WTC11 (cell line): ENCODE data around the gene LIFR. TPM values are rescaled to one million over a fixed set of nuclear protein-coding genes. Genes with fewer than 3 reads are reported as not detected.

ENCODE experiments used
- ATAC-seq: fragments of 200-7000 bp; cut with Tn5 transposase; 2 replicates; pipeline ENCODE4 v1.10.0; 2021; ENCODE audit warnings: mild to moderate bottlenecking, moderate library complexity
- CTCF ChIA-PET: fragments of 300-600 bp; sonication (Branson Sonifier 250); formaldehyde crosslinking; loops from one replicate; lab custom pipeline; 2021; ENCODE audit warnings: antibody characterized with exemption; lab: Charles Lee
- POLR2A ChIA-PET: fragments of 350-600 bp; sonication (Branson Sonifier 250); formaldehyde crosslinking; loops from one replicate; lab custom pipeline; 2021; ENCODE audit warnings: antibody characterized with exemption; lab: Charles Lee
- DNase-seq: peaks from one replicate; pipeline ENCODE4 v3.0.0; 2021; ENCODE audit warnings: low spot score
- H3K27ac Mint-ChIP-seq: 2 replicates; pipeline ENCODE4 v1.8.0; 2021; ENCODE audit warnings: mixed read lengths
- H3K27me3 Mint-ChIP-seq: 2 replicates; pipeline ENCODE4 v1.8.0; 2021; ENCODE audit warnings: low read depth, mild to moderate bottlenecking, moderate library complexity, mixed read lengths
- H3K36me3 Mint-ChIP-seq: 2 replicates; pipeline ENCODE4 v1.8.0; 2021; ENCODE audit warnings: mixed read lengths
- H3K4me1 Mint-ChIP-seq: 2 replicates; pipeline ENCODE4 v1.8.0; 2022; ENCODE audit warnings: mixed read lengths
- H3K4me3 Mint-ChIP-seq: 2 replicates; pipeline ENCODE4 v1.8.0; 2021; ENCODE audit warnings: mild to moderate bottlenecking, moderate library complexity, mixed read lengths
- H3K9me3 Mint-ChIP-seq: 2 replicates; pipeline ENCODE4 v1.8.0; 2021; ENCODE audit warnings: mixed read lengths
- ELF4 ChIP-seq: sonication (generic); formaldehyde crosslinking; IDR thresholded peaks from 2 replicates; pipeline ENCODE4 v1.8.1; 2022; ENCODE audit warnings: low read depth, mild to moderate bottlenecking, moderate library complexity, missing genetic modification reagents
- ETV6 ChIP-seq: sonication (generic); formaldehyde crosslinking; IDR thresholded peaks from 2 replicates; pipeline ENCODE4 v1.8.1; 2022; ENCODE audit warnings: mild to moderate bottlenecking, missing genetic modification reagents
- FOXP1 ChIP-seq: sonication (generic); formaldehyde crosslinking; IDR thresholded peaks from 2 replicates; pipeline ENCODE4 v1.8.0; 2022; ENCODE audit warnings: missing genetic modification reagents, mild to moderate bottlenecking, moderate library complexity, borderline replicate concordance
- NFATC4 ChIP-seq: fragments of 250-450 bp; sonication (Bioruptor Pico); IDR thresholded peaks from 2 replicates; pipeline ENCODE4 v1.9.0; 2021; ENCODE audit warnings: mild to moderate bottlenecking
- TCF7 ChIP-seq: sonication (generic); formaldehyde crosslinking; IDR thresholded peaks from 2 replicates; pipeline ENCODE4 v1.8.0; 2022; ENCODE audit warnings: mild to moderate bottlenecking, low read depth, missing genetic modification reagents, moderate library complexity
- ZNF219 ChIP-seq: sonication (generic); formaldehyde crosslinking; IDR thresholded peaks from 2 replicates; pipeline ENCODE4 v1.8.0; 2023; ENCODE audit warnings: missing genetic modification reagents, mild to moderate bottlenecking, borderline replicate concordance
- ZNF396 ChIP-seq: fragments of 250-450 bp; sonication (Bioruptor Pico); IDR thresholded peaks from 2 replicates; pipeline ENCODE4 v1.8.0; 2021; ENCODE audit warnings: mild to moderate bottlenecking, moderate library complexity, borderline replicate concordance
- ZNF416 ChIP-seq: fragments of 250-450 bp; sonication (Bioruptor Pico); IDR thresholded peaks from 2 replicates; pipeline ENCODE4 v1.9.0; 2021; ENCODE audit warnings: mild to moderate bottlenecking, inconsistent platforms
- total RNA-seq: library from RNA; stranded (reverse); gene quantifications from 3 replicates; pipeline ENCODE4 v1.2.3, GENCODE V29; 2021
- TF ChIP-seq, protein P1 (sequence below): sonication (generic); formaldehyde crosslinking; IDR thresholded peaks from 2 replicates; pipeline ENCODE4 v1.8.1; 2022; ENCODE audit warnings: low read depth, mild to moderate bottlenecking, moderate library complexity, missing genetic modification reagents, borderline replicate concordance
- TF ChIP-seq, protein P2 (sequence below): sonication (generic); formaldehyde crosslinking; IDR thresholded peaks from 2 replicates; pipeline ENCODE4 v1.8.1; 2023; ENCODE audit warnings: mild to moderate bottlenecking, missing genetic modification reagents, moderate library complexity
- TF ChIP-seq, protein P3 (sequence below): sonication (generic); formaldehyde crosslinking; IDR thresholded peaks from 2 replicates; pipeline ENCODE4 v1.8.1; 2023; ENCODE audit warnings: mild to moderate bottlenecking, missing genetic modification reagents, borderline replicate concordance
- TF ChIP-seq, protein P4 (sequence below): sonication (generic); formaldehyde crosslinking; IDR thresholded peaks from 2 replicates; pipeline ENCODE4 v1.8.0; 2022; ENCODE audit warnings: mild to moderate bottlenecking, missing genetic modification reagents
- TF ChIP-seq, protein P5 (sequence below): sonication (generic); formaldehyde crosslinking; conservative IDR thresholded peaks from 2 replicates; pipeline ENCODE4 v1.8.1; 2022; ENCODE audit warnings: mild to moderate bottlenecking, missing genetic modification reagents
- TF ChIP-seq, protein P6 (sequence below): sonication (generic); formaldehyde crosslinking; IDR thresholded peaks from 2 replicates; pipeline ENCODE4 v1.8.1; 2023; ENCODE audit warnings: mild to moderate bottlenecking, missing genetic modification reagents
- TF ChIP-seq, protein P7 (sequence below): sonication (generic); formaldehyde crosslinking; IDR thresholded peaks from 2 replicates; pipeline ENCODE4 v1.8.1; 2023; ENCODE audit warnings: mild to moderate bottlenecking, moderate library complexity, missing genetic modification reagents
- TF ChIP-seq, protein P8 (sequence below): sonication (generic); formaldehyde crosslinking; IDR thresholded peaks from 2 replicates; pipeline ENCODE4 v1.8.0; 2022; ENCODE audit warnings: mild to moderate bottlenecking, missing genetic modification reagents
- TF ChIP-seq, protein P9 (sequence below): fragments of 250-450 bp; sonication (Bioruptor Pico); IDR thresholded peaks from 2 replicates; pipeline ENCODE4 v2.1.2; 2022; ENCODE audit warnings: mild to moderate bottlenecking, moderate library complexity

LIFR gene
- total RNA-seq, 1 experiment from 2014 or later: 14.4 TPM

DNA sequence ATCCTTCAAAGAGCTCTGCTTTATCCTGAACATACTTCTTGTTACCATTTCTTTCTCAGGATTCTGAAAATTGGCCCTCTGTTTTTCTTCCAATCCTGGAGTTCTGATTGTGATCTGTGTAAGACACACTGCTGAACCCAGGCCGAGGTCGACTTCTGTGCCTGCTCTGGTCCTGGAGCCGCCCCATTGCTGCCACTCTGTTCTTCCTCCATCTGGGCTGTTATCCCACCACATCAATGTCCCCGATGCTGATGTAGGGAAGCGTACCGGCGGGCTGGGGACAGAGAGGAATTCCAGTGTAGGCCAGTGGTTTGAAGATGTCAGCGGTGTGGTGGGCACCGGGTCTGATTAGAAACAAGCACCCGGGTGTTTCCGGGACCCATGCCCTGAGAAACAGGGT, 102.5 kb downstream of the LIFR start:
- H3K36me3 Mint-ChIP-seq: no peaks in the 10 kb centered on the region
- H3K27me3 Mint-ChIP-seq: no peaks in the 10 kb centered on the region
- POLR2A ChIA-PET: no interaction called here
- TF ChIP-seq, protein P1, sequence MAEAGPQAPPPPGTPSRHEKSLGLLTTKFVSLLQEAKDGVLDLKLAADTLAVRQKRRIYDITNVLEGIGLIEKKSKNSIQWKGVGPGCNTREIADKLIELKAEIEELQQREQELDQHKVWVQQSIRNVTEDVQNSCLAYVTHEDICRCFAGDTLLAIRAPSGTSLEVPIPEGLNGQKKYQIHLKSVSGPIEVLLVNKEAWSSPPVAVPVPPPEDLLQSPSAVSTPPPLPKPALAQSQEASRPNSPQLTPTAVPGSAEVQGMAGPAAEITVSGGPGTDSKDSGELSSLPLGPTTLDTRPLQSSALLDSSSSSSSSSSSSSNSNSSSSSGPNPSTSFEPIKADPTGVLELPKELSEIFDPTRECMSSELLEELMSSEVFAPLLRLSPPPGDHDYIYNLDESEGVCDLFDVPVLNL (CRISPR knock-in tag): no peak
- TF ChIP-seq TCF7 (no peak), ZNF396 (CRISPR knock-in tag) (no peak), FOXP1 (CRISPR knock-in tag) (no peak), ZNF219 (CRISPR knock-in tag) (no peak), ZNF416 (CRISPR knock-in tag) (no peak), ELF4 (CRISPR knock-in tag) (no peak), ETV6 (no peak)
- TF ChIP-seq, protein P2, sequence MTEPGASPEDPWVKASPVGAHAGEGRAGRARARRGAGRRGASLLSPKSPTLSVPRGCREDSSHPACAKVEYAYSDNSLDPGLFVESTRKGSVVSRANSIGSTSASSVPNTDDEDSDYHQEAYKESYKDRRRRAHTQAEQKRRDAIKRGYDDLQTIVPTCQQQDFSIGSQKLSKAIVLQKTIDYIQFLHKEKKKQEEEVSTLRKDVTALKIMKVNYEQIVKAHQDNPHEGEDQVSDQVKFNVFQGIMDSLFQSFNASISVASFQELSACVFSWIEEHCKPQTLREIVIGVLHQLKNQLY (CRISPR knock-in tag): no peak
- TF ChIP-seq, protein P3, sequence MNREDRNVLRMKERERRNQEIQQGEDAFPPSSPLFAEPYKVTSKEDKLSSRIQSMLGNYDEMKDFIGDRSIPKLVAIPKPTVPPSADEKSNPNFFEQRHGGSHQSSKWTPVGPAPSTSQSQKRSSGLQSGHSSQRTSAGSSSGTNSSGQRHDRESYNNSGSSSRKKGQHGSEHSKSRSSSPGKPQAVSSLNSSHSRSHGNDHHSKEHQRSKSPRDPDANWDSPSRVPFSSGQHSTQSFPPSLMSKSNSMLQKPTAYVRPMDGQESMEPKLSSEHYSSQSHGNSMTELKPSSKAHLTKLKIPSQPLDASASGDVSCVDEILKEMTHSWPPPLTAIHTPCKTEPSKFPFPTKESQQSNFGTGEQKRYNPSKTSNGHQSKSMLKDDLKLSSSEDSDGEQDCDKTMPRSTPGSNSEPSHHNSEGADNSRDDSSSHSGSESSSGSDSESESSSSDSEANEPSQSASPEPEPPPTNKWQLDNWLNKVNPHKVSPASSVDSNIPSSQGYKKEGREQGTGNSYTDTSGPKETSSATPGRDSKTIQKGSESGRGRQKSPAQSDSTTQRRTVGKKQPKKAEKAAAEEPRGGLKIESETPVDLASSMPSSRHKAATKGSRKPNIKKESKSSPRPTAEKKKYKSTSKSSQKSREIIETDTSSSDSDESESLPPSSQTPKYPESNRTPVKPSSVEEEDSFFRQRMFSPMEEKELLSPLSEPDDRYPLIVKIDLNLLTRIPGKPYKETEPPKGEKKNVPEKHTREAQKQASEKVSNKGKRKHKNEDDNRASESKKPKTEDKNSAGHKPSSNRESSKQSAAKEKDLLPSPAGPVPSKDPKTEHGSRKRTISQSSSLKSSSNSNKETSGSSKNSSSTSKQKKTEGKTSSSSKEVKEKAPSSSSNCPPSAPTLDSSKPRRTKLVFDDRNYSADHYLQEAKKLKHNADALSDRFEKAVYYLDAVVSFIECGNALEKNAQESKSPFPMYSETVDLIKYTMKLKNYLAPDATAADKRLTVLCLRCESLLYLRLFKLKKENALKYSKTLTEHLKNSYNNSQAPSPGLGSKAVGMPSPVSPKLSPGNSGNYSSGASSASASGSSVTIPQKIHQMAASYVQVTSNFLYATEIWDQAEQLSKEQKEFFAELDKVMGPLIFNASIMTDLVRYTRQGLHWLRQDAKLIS (CRISPR knock-in tag): no peak
- TF ChIP-seq, protein P4, sequence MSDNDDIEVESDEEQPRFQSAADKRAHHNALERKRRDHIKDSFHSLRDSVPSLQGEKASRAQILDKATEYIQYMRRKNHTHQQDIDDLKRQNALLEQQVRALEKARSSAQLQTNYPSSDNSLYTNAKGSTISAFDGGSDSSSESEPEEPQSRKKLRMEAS (CRISPR knock-in tag): no peak
- TF ChIP-seq, protein P5, sequence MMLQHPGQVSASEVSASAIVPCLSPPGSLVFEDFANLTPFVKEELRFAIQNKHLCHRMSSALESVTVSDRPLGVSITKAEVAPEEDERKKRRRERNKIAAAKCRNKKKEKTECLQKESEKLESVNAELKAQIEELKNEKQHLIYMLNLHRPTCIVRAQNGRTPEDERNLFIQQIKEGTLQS (CRISPR knock-in tag): no peak
- TF ChIP-seq, protein P6, sequence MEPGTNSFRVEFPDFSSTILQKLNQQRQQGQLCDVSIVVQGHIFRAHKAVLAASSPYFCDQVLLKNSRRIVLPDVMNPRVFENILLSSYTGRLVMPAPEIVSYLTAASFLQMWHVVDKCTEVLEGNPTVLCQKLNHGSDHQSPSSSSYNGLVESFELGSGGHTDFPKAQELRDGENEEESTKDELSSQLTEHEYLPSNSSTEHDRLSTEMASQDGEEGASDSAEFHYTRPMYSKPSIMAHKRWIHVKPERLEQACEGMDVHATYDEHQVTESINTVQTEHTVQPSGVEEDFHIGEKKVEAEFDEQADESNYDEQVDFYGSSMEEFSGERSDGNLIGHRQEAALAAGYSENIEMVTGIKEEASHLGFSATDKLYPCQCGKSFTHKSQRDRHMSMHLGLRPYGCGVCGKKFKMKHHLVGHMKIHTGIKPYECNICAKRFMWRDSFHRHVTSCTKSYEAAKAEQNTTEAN (CRISPR knock-in tag): no peak
- H3K4me1 Mint-ChIP-seq: no peaks in the 10 kb centered on the region
- CTCF ChIA-PET: interaction anchor here (5.5 kb wide), 1 partner anchor 12 kb away, joined by 32 read pairs; no protein-coding TSS in a partner anchor
- no peak for ATAC-seq
- DNase-seq: no peak
- H3K9me3 Mint-ChIP-seq: no peaks in the 10 kb centered on the region; the same call in 1 of the 2 replicates
- no peak overlapping the region for H3K27ac Mint-ChIP-seq
- H3K4me3 Mint-ChIP-seq: no peak overlapping the region

DNA sequence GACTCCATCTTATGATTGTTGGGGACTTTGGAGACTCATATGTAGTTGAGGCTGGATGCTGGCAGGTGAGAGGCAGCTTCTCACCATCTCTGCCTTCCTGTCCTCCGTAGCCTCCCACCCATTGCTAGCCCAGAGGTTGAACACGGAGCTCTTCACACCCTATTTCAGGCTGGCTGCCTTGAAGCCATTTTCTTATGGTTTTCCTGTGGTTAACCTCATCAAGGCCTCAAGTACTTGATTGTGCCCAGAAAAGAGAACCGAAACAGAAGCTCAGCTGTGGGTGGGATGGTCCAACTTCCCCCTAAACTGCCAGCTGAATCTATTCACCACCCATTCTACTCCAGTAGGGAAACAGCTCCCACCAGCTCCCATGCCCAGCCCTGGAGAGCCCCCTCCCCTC, 102.9 kb downstream of the LIFR start:
- no peaks in the 10 kb centered on the region for H3K9me3 Mint-ChIP-seq
- no peak for ATAC-seq
- H3K4me1 Mint-ChIP-seq: no peaks in the 10 kb centered on the region
- H3K27me3 Mint-ChIP-seq: no peaks in the 10 kb centered on the region
- no peak overlapping the region for H3K27ac Mint-ChIP-seq
- CTCF ChIA-PET: interaction anchor here (5.5 kb wide), 1 partner anchor 12 kb away, joined by 32 read pairs; no protein-coding TSS in a partner anchor
- no peaks in the 10 kb centered on the region for H3K36me3 Mint-ChIP-seq
- H3K4me3 Mint-ChIP-seq: no peak overlapping the region
- POLR2A ChIA-PET: no interaction called here
- no peak for DNase-seq
- TF ChIP-seq, protein P3 (CRISPR knock-in tag): no peak
- TF ChIP-seq, protein P7, sequence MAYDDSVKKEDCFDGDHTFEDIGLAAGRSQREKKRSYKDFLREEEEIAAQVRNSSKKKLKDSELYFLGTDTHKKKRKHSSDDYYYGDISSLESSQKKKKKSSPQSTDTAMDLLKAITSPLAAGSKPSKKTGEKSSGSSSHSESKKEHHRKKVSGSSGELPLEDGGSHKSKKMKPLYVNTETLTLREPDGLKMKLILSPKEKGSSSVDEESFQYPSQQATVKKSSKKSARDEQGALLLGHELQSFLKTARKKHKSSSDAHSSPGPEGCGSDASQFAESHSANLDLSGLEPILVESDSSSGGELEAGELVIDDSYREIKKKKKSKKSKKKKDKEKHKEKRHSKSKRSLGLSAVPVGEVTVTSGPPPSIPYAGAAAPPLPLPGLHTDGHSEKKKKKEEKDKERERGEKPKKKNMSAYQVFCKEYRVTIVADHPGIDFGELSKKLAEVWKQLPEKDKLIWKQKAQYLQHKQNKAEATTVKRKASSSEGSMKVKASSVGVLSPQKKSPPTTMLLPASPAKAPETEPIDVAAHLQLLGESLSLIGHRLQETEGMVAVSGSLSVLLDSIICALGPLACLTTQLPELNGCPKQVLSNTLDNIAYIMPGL (CRISPR knock-in tag): no peak
- TF ChIP-seq, protein P8, sequence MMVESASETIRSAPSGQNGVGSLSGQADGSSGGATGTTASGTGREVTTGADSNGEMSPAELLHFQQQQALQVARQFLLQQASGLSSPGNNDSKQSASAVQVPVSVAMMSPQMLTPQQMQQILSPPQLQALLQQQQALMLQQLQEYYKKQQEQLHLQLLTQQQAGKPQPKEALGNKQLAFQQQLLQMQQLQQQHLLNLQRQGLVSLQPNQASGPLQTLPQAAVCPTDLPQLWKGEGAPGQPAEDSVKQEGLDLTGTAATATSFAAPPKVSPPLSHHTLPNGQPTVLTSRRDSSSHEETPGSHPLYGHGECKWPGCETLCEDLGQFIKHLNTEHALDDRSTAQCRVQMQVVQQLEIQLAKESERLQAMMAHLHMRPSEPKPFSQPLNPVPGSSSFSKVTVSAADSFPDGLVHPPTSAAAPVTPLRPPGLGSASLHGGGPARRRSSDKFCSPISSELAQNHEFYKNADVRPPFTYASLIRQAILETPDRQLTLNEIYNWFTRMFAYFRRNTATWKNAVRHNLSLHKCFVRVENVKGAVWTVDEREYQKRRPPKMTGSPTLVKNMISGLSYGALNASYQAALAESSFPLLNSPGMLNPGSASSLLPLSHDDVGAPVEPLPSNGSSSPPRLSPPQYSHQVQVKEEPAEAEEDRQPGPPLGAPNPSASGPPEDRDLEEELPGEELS (CRISPR knock-in tag): no peak
- TF ChIP-seq, protein P9, sequence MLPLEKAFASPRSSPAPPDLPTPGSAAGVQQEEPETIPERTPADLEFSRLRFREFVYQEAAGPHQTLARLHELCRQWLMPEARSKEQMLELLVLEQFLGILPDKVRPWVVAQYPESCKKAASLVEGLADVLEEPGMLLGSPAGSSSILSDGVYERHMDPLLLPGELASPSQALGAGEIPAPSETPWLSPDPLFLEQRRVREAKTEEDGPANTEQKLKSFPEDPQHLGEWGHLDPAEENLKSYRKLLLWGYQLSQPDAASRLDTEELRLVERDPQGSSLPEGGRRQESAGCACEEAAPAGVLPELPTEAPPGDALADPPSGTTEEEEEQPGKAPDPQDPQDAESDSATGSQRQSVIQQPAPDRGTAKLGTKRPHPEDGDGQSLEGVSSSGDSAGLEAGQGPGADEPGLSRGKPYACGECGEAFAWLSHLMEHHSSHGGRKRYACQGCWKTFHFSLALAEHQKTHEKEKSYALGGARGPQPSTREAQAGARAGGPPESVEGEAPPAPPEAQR (CRISPR knock-in tag): no peak
- TF ChIP-seq NFATC4 (CRISPR knock-in tag): no peak
